ENCODE measurements around the gene COQ8A.
"Not testable (repeated sequence)": the region's sequence is repeated elsewhere in the genome, so short reads cannot be mapped to it uniquely, and the experiment has no call there.

The COQ8A gene

GRCh38 chr1:226948480-226948879 is 8.4 kb downstream of the COQ8A start:
- in situ Hi-C loops (cut with HindIII; ENCODE audit: low pct_ligation_motif_present, low pct_unique_long_range_greater_than_20kb, low sequenced_read_pairs) = no loop called here
- no peak for DNase-seq

DNA sequence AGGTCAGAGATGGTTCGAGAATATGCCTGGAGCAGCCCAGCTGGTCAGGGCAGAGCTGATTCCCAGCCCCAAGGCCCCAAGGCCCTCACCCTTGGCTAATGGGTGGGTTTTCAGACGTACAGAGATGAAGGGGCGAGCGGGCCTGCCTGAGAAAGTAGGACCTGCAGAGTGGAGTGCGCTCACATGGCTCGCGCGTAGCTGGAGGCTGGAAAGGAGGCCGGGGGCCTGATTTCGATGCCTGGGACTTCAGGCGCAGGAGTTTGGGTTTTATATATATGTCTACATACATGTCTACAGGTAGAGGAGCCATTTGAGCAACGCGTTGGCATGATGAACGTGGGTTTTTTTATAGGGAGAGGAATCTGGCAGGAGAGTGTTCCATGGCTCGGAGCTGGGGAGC is 8.9 kb downstream of the COQ8A start:
- in situ Hi-C loops (cut with HindIII; ENCODE audit: low pct_ligation_motif_present, low pct_unique_long_range_greater_than_20kb, low sequenced_read_pairs) = no loop called here
- no peak for DNase-seq

DNA sequence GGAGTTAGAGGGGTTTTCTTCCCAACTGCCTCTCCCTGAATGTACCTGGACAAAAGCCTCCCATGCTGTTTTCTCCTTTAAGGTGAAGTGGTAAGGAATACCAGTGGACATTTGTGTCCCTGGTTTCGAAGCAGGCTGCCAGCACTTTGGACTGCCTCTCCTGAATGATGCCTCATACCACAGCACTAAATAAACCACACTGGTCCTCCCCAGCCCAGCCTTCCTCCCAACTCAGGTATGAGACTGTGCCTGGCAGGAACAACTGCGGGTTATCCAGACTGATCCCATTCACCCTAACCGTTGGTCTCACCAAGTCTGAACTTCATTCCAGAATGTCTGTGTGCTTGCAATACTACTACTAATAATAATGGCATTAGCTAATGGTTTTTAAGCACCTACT is 9.3 kb downstream of the COQ8A start:
- in situ Hi-C loops (cut with HindIII; ENCODE audit: low pct_ligation_motif_present, low pct_unique_long_range_greater_than_20kb, low sequenced_read_pairs) = no loop called here
- no peak for DNase-seq

DNA sequence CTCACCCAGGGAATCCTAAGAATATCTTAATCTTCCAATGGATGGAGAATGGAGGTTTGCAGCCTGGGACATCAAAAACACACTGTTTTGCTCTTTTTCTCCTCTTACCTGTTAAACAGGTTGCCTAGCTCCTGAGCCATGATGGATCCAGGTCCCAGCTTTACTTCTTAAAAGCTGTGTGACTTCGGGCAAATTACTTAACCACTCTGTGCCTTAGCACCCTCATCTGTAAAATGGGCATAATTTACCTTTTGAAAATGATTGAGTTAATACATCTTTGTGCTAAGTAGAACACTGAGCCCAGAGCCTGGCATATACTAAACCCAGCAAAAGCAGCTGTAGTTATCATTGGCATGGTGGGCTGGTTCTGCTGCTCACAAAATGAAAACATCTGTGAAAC is 10.2 kb downstream of the COQ8A start:
- in situ Hi-C loops (cut with HindIII; ENCODE audit: low pct_ligation_motif_present, low pct_unique_long_range_greater_than_20kb, low sequenced_read_pairs) = no loop called here
- no peak for DNase-seq

GRCh38 chr1:226950871-226951270 is 10.8 kb downstream of the COQ8A start:
- DNase-seq = no peak
- in situ Hi-C loops (cut with HindIII; ENCODE audit: low pct_ligation_motif_present, low pct_unique_long_range_greater_than_20kb, low sequenced_read_pairs) = no loop called here

- no peak for DNase-seq
- in situ Hi-C loops (cut with HindIII; ENCODE audit: low pct_ligation_motif_present, low pct_unique_long_range_greater_than_20kb, low sequenced_read_pairs) = no loop called here
Observed at GRCh38 chr1:226951286-226952117, 11.4 kb downstream of the COQ8A start.

GRCh38 chr1:226952118-226952441 is 12.0 kb downstream of the COQ8A start:
- no peak for DNase-seq
- in situ Hi-C loops (cut with HindIII; ENCODE audit: low pct_ligation_motif_present, low pct_unique_long_range_greater_than_20kb, low sequenced_read_pairs) = no loop called here

DNA sequence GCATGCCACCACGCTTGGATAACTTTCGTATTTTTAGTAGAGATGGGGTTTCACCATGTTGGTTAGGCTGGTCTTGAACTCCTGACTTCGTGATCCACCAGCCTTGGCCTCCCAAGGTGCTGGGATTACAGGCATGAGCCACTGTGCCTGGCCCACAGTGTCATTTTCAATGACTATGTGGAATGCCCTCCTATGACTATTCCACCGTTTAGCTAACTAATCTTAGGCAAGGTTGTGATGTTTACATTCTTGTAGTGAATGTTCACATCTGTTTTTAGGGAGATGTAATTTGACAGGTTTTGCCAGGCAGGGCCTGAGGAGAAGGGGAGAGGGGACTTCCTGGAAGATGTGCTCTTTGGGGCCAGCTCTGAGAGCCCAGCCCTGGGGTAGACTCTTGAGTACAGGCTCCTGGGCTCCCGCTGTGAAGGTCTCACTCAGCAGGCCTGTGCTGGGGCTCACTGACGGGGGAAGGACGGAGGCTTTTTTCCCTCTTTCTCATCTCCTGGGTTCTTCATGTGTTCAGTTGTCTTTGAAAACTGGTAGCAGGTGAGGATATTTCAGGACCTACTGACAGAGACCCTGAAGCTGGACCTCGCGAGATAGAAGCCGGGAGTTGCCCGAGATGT is 13.2 kb downstream of the COQ8A start:
- in situ Hi-C loops (cut with HindIII; ENCODE audit: low pct_ligation_motif_present, low pct_unique_long_range_greater_than_20kb, low sequenced_read_pairs) = no loop called here
- no peak for DNase-seq

DNA sequence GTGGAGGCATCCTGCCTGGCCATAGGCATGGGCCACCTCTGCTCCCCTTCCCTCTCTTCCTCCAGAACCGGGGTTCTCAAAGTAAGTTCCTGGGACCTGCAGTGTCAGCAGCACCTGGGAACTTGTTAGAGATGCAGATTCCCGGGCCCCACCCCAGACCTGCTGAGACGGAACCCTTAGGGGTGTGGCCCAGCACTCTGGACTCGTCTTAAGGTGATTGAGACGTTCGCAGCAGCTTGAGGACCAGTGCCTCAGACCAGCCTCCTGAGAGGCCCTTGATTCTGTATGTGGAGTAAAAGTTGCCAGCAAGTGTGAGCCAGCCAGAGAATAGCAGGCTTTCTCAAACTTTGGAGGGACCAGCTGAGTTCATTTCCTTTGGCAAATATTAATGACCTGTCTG is 14.2 kb downstream of the COQ8A start:
- in situ Hi-C loops (cut with HindIII; ENCODE audit: low pct_ligation_motif_present, low pct_unique_long_range_greater_than_20kb, low sequenced_read_pairs) = no loop called here
- DNase-seq = no peak

- DNase-seq = no peak
- in situ Hi-C loops (cut with HindIII; ENCODE audit: low pct_ligation_motif_present, low pct_unique_long_range_greater_than_20kb, low sequenced_read_pairs) = no loop called here
Observed at GRCh38 chr1:226954777-226955176, 14.7 kb downstream of the COQ8A start.

DNA sequence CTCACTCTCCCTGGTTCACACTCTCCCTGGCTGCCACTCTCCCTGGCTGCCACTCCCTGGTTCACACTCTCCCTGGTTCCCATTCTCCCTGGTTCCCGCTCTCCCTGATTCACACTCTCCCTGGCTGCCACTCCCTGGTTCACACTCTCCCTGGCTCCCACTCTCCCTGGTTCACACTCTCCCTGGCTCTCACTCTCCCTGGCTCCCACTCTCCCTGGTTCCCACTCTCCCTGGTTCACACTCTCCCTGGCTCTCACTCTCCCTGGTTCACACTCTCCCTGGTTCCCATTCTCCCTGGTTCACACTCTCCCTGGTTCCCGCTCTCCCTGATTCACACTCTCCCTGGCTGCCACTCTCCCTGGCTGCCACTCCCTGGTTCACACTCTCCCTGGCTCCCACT is 15.8 kb downstream of the COQ8A start:
- DNase-seq; in situ Hi-C loops (cut with HindIII; ENCODE audit: low pct_ligation_motif_present, low pct_unique_long_range_greater_than_20kb, low sequenced_read_pairs): not testable (repeated sequence)

- no peak for DNase-seq
- in situ Hi-C loops (cut with HindIII; ENCODE audit: low pct_ligation_motif_present, low pct_unique_long_range_greater_than_20kb, low sequenced_read_pairs) = no loop called here
Observed at GRCh38 chr1:226956942-226957713, 17.0 kb downstream of the COQ8A start.

- no peak for DNase-seq
- in situ Hi-C loops (cut with HindIII; ENCODE audit: low pct_ligation_motif_present, low pct_unique_long_range_greater_than_20kb, low sequenced_read_pairs) = no loop called here
Observed at GRCh38 chr1:226957714-226958113, 17.6 kb downstream of the COQ8A start.

DNA sequence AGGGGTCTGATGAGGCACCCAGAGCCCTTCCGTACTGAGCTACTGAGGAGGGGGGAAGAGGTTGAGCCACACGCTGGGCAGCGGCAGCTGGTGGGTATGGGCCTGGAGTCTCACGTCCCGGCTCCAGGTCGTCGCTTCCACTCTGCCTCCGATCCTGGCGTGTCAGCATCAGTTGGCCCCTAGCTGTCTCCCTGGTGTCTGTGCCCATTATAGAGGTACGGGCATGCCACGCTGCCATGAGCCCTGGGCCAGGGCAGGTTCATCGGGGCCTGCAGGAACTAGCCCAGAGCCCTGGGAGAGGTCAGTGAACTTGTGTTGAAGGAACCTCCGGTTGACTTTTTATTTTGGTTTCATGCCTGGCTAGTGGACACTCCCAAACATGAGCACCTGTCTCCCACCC is 18.2 kb downstream of the COQ8A start:
- in situ Hi-C loops (cut with HindIII; ENCODE audit: low pct_ligation_motif_present, low pct_unique_long_range_greater_than_20kb, low sequenced_read_pairs) = no loop called here
- DNase-seq = no peak

DNA sequence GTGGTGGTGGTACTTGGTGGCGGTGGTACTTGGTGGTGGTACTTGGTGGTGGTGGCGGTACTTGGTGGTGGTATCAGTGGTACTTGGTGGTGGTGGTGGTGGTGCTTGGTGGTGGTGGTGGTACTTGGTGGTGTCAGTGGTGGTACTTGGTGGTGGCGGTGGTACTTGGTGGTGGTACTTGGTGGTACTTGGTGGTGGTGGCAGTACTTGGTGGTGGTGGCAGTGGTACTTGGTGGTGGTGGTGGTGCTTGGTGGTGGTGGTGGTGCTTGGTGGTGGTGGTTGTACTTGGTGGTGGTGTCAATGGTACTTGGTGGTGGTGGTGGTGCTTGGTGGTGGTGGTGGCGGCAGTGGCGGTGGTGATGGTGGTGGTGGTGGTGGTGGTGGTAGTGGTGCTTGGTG is 20.2 kb downstream of the COQ8A start:
- in situ Hi-C loops (cut with HindIII; ENCODE audit: low pct_ligation_motif_present, low pct_unique_long_range_greater_than_20kb, low sequenced_read_pairs) = no loop called here
- no peak for DNase-seq

DNA sequence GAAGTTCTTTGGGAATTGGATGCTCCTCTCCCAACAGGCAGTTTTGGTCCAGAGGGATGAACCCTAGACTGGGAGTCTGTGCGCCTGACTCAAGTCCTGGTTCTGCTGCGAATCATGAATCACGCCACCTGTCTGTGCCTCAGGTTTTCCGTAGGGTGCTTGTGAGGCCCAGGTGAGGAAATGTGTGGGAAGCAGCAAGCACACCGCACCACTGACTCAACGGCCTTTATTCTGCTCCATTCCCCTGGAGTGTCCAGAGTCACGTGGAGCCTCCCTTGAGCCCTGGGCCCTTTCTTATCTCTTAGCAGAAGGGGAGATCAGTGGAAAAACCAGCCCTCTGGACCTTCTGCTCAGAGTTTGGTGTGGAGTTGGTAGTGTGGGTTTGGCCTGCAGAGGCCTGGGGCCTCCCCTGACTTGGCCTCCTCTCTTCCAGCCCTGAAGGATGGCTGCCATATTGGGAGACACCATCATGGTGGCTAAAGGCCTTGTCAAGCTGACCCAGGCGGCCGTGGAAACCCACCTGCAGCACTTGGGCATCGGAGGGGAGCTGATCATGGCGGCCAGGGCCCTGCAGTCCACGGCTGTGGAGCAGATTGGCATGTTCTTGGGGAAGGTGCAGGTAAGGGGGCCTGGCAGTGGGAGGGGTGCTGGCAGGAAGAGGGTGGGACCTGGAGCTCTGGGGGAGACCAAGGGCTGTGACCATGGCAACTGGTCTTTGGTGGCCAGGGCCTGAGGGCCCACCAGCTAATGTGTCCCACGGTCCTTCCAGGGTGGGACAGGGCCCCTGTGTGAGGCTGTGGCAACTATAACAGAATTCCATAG is 21.1 kb downstream of the COQ8A start:
- in situ Hi-C loops (cut with HindIII; ENCODE audit: low pct_ligation_motif_present, low pct_unique_long_range_greater_than_20kb, low sequenced_read_pairs) = no loop called here
- no peak for DNase-seq

- no peak for DNase-seq
- in situ Hi-C loops (cut with HindIII; ENCODE audit: low pct_ligation_motif_present, low pct_unique_long_range_greater_than_20kb, low sequenced_read_pairs) = no loop called here
Observed at GRCh38 chr1:226962421-226963391, 22.6 kb downstream of the COQ8A start.

DNA sequence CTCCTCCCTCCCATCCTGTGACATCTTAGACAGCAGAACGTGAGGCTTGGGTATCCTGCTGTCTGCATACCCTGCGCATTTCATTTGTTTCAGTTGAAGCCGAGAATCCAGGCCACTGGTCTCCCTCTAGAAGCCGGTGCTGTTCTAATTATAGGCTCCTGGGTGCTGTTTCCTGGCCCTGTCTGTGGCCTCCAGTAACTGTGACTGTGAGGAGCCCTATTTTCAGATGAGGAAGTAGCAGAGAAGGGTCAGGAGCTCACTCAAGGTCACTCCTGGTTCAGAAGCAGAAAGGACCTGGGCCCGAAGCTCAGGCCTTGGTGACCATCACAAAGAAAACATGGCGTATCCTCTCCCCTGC is 24.0 kb downstream of the COQ8A start:
- in situ Hi-C loops (cut with HindIII; ENCODE audit: low pct_ligation_motif_present, low pct_unique_long_range_greater_than_20kb, low sequenced_read_pairs) = no loop called here
- no peak for DNase-seq

Measured in ACHN (cell line).